MCF 10A (cell line): ENCODE measurements around the gene WDR18. TPM values are rescaled to one million over a fixed set of nuclear protein-coding genes. Genes with fewer than 3 reads are reported as not detected.

ENCODE experiments used
- BruUV-seq: library from RNA; stranded (reverse); fragments of 400-500 nt; replicated peaks from 2 replicates; lab custom pipeline; 2021; lab: Mats Ljungman, UMichigan
- CTCF ChIA-PET: fragments of 300-600 bp; sonication (Branson Sonifier 250); formaldehyde crosslinking; extraction: SDS; loops from one replicate; lab custom pipeline; 2021; ENCODE audit warnings: antibody characterized with exemption, inconsistent platforms; lab: Yijun Ruan, JAX
- POLR2A ChIA-PET: fragments of 300-600, 350-650 bp; sonication (Branson Sonifier 250); formaldehyde crosslinking; extraction: SDS; loops from one replicate; lab custom pipeline; 2020; ENCODE audit warnings: antibody characterized with exemption, inconsistent platforms; lab: Yijun Ruan, JAX
- DNase-seq: peaks from one replicate; pipeline ENCODE4 v3.0.0-alpha.2; 2018; ENCODE audit not compliant: unreplicated experiment
- H3K27ac Mint-ChIP-seq: one replicate; pipeline ENCODE4 v1.8.0; 2022; ENCODE audit warnings: mild to moderate bottlenecking, low read depth, mixed read lengths; ENCODE audit not compliant: unreplicated experiment
- H3K27me3 Mint-ChIP-seq: one replicate; pipeline ENCODE4 v1.8.0; 2022; ENCODE audit warnings: mixed read lengths; ENCODE audit not compliant: insufficient read depth, unreplicated experiment
- H3K36me3 Mint-ChIP-seq: one replicate; pipeline ENCODE4 v1.8.0; 2022; ENCODE audit warnings: mild to moderate bottlenecking, moderate library complexity, mixed read lengths; ENCODE audit not compliant: insufficient read depth, unreplicated experiment
- H3K4me1 Mint-ChIP-seq: one replicate; pipeline ENCODE4 v1.8.0; 2022; ENCODE audit warnings: mixed read lengths; ENCODE audit not compliant: insufficient read depth, unreplicated experiment
- H3K4me3 Mint-ChIP-seq: one replicate; pipeline ENCODE4 v1.8.0; 2022; ENCODE audit warnings: mild to moderate bottlenecking, moderate library complexity, mixed read lengths; ENCODE audit not compliant: unreplicated experiment
- H3K9me3 Mint-ChIP-seq: one replicate; pipeline ENCODE4 v1.8.0; 2022; ENCODE audit warnings: mixed read lengths; ENCODE audit not compliant: unreplicated experiment
- CTCF ChIP-seq: fragments of 200-600 bp; IDR thresholded peaks from one replicate; pipeline ENCODE4 v1.8.0; 2022; ENCODE audit warnings: antibody characterized with exemption, mild to moderate bottlenecking; ENCODE audit not compliant: unreplicated experiment
- intact Hi-C: fragments of 100-400 bp; cut with micrococcal nuclease; formaldehyde crosslinking; loops from 2 replicates; pipeline ENCODE4 v1.14.1; 2022
- total RNA-seq: library from RNA; stranded (reverse); gene quantifications from 2 replicates; pipeline ENCODE4 v1.2.3, GENCODE V29; 2022

The WDR18 gene
- total RNA-seq, 1 experiment from 2014 or later = 96.7 TPM

- Mint-ChIP-seq H3K4me1 (peaks cover 23% of the 10 kb centered on the region), H3K4me3 (peak overlapping the region; percentile 66), H3K36me3 (peaks cover 21% of the 10 kb centered on the region), H3K27me3 (no peaks in the 10 kb centered on the region), H3K9me3 (no peaks in the 10 kb centered on the region), H3K27ac (no peak overlapping the region)
- no peak for TF ChIP-seq CTCF
- POLR2A ChIA-PET = interaction anchor here (0.6 to 0.7 kb wide), 2 partner anchors 56 to 244 kb away, joined by 3 to 5 read pairs; no protein-coding TSS in a partner anchor
- DNase-seq = peak; percentile 85
- intact Hi-C loops = loop anchor here (2.0 kb wide), 1 partner anchor 18 kb away; no protein-coding TSS in a partner anchor
- CTCF ChIA-PET = interaction anchor here (3.0 kb wide), 1 partner anchor 29 kb away, joined by 9 read pairs; no protein-coding TSS in a partner anchor
- no TSS peak for BruUV-seq
Measured at GRCh38 chr19:940591-941291, 43.4 kb upstream of the WDR18 start.

GRCh38 chr19:941292-942132 is 42.6 kb upstream of the WDR18 start:
- intact Hi-C loops = loop anchor here (2.0 kb wide), 1 partner anchor 17 kb away; no protein-coding TSS in a partner anchor
- peak overlapping the region; percentile 31 for H3K27ac Mint-ChIP-seq
- ChIA-PET CTCF (no interaction called here), POLR2A (no interaction called here)
- H3K4me1 Mint-ChIP-seq = peaks cover 23% of the 10 kb centered on the region
- DNase-seq = no peak
- H3K36me3 Mint-ChIP-seq = peaks cover 24% of the 10 kb centered on the region
- H3K27me3 Mint-ChIP-seq = no peaks in the 10 kb centered on the region
- TF ChIP-seq CTCF = no peak
- no peaks in the 10 kb centered on the region for H3K9me3 Mint-ChIP-seq
- no TSS peak for BruUV-seq
- H3K4me3 Mint-ChIP-seq = peak overlapping the region; percentile 66

- H3K27me3 Mint-ChIP-seq = no peaks in the 10 kb centered on the region
- H3K27ac Mint-ChIP-seq = no peak overlapping the region
- H3K4me1 Mint-ChIP-seq = peaks cover 23% of the 10 kb centered on the region
- peaks cover 20% of the 10 kb centered on the region for H3K36me3 Mint-ChIP-seq
- H3K4me3 Mint-ChIP-seq = no peak overlapping the region
- no peak for TF ChIP-seq CTCF
- DNase-seq = no peak
- POLR2A ChIA-PET = no interaction called here
- no peaks in the 10 kb centered on the region for H3K9me3 Mint-ChIP-seq
- intact Hi-C loops = no loop called here
- no TSS peak for BruUV-seq
- CTCF ChIA-PET = interaction anchor here (1.0 kb wide), 1 partner anchor 40 kb away, joined by 3 read pairs; no protein-coding TSS in a partner anchor
Measured at GRCh38 chr19:942133-942645, 42.0 kb upstream of the WDR18 start.
